Measurements from ENCODE around the gene SATB2.

SATB2 gene

GRCh38 chr2:199230091-199230490, 227.6 kb downstream of the SATB2 start:
- Histone ChIP-seq H3K9me3 (ENCODE audit: low read length) (peaks cover 4% of the 10 kb centered on the region; the same call in 1 of the 2 replicates), H3K27me3 (ENCODE audit: insufficient read depth, low read length) (no peaks in the 10 kb centered on the region), H3K9me2 (ENCODE audit: low read depth, low read length) (no peaks in the 10 kb centered on the region), H2AFZ (ENCODE audit: low read length) (no peak overlapping the region), H3K4me1 (ENCODE audit: insufficient read depth, low read length, severe bottlenecking) (no peaks in the 10 kb centered on the region), H3K4me2 (ENCODE audit: low read length) (no peak overlapping the region), H3K27ac (ENCODE audit: low read depth, low read length, poor library complexity, severe bottlenecking) (no peak overlapping the region), H3K9ac (ENCODE audit: low read length) (no peak overlapping the region), H3K4me3 (ENCODE audit: low read depth, low read length, poor library complexity, severe bottlenecking) (no peak overlapping the region), H3K36me3 (ENCODE audit: insufficient read depth, low read length) (no peaks in the 10 kb centered on the region), H3K79me2 (ENCODE audit: insufficient read depth, low read length) (no peaks in the 10 kb centered on the region), H3F3A (ENCODE audit: insufficient read depth, low read length) (no peaks in the 10 kb centered on the region), H4K20me1 (ENCODE audit: insufficient read depth, low read length) (no peaks in the 10 kb centered on the region)
- TF ChIP-seq, protein P1, sequence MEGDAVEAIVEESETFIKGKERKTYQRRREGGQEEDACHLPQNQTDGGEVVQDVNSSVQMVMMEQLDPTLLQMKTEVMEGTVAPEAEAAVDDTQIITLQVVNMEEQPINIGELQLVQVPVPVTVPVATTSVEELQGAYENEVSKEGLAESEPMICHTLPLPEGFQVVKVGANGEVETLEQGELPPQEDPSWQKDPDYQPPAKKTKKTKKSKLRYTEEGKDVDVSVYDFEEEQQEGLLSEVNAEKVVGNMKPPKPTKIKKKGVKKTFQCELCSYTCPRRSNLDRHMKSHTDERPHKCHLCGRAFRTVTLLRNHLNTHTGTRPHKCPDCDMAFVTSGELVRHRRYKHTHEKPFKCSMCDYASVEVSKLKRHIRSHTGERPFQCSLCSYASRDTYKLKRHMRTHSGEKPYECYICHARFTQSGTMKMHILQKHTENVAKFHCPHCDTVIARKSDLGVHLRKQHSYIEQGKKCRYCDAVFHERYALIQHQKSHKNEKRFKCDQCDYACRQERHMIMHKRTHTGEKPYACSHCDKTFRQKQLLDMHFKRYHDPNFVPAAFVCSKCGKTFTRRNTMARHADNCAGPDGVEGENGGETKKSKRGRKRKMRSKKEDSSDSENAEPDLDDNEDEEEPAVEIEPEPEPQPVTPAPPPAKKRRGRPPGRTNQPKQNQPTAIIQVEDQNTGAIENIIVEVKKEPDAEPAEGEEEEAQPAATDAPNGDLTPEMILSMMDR (IDR thresholded peaks at IDR 0.05; ENCODE audit: low read length), result no peak
- TF ChIP-seq EZH2 (IDR thresholded peaks at IDR 0.05; ENCODE audit: borderline replicate concordance, low read length), result no peak

GRCh38 chr2:199228887-199229819, 228.6 kb downstream of the SATB2 start:
- Histone ChIP-seq H3K9ac (ENCODE audit: low read length) (no peak overlapping the region), H3K4me2 (ENCODE audit: low read length) (no peak overlapping the region)

DNA sequence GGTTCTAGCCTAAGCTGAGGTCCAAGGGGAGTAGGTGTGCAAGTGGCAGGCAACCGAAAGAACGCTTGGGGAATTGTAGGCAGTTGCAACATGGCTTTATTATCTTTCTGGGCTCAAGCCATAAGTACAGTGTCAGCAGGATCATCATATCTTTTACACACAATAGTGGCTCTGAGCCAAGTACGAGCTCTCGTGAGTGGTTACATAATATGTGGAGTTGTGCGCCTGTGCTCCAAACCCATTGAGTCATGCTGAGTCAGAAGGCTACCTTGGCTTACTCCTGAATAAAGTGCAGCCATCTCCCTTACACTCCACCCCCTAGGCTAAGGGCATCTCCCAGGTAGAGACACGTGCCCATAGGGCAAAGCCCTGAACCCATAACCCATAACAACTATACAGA, 233.9 kb downstream of the SATB2 start:
- no peak overlapping the region for H3K27ac ChIP-seq (ENCODE audit: low read depth, low read length, poor library complexity, severe bottlenecking)
- H3K27me3 ChIP-seq (ENCODE audit: insufficient read depth, low read length), result no peaks in the 10 kb centered on the region
- no peaks in the 10 kb centered on the region for H3F3A ChIP-seq (ENCODE audit: insufficient read depth, low read length)
- H2AFZ ChIP-seq (ENCODE audit: low read length), result no peak overlapping the region
- no peaks in the 10 kb centered on the region for H4K20me1 ChIP-seq (ENCODE audit: insufficient read depth, low read length)
- H3K9me3 ChIP-seq (ENCODE audit: low read length), result 0 out of 2 replicates have a peak, but pooled peaks cover 4% of the 10 kb centered on the region
- no peak overlapping the region for H3K4me2 ChIP-seq (ENCODE audit: low read length)
- H3K9me2 ChIP-seq (ENCODE audit: low read depth, low read length), result no peaks in the 10 kb centered on the region
- H3K4me3 ChIP-seq (ENCODE audit: low read depth, low read length, poor library complexity, severe bottlenecking), result no peak overlapping the region
- H3K9ac ChIP-seq (ENCODE audit: low read length), result no peak overlapping the region
- no peaks in the 10 kb centered on the region for H3K36me3 ChIP-seq (ENCODE audit: insufficient read depth, low read length)
- no peaks in the 10 kb centered on the region for H3K79me2 ChIP-seq (ENCODE audit: insufficient read depth, low read length)
- TF ChIP-seq, protein P1 (IDR thresholded peaks at IDR 0.05; ENCODE audit: low read length), result no peak
- TF ChIP-seq EZH2 (IDR thresholded peaks at IDR 0.05; ENCODE audit: borderline replicate concordance, low read length), result no peak
- H3K4me1 ChIP-seq (ENCODE audit: insufficient read depth, low read length, severe bottlenecking), result no peaks in the 10 kb centered on the region

More at GRCh38 chr2:199228887-199229819, 228.6 kb downstream of the SATB2 start:
- H2AFZ ChIP-seq (ENCODE audit: low read length), result no peak overlapping the region
- peaks cover 4% of the 10 kb centered on the region; the same call in 1 of the 2 replicates for H3K9me3 ChIP-seq (ENCODE audit: low read length)
- H3F3A ChIP-seq (ENCODE audit: insufficient read depth, low read length), result no peaks in the 10 kb centered on the region
- TF ChIP-seq, protein P1 (IDR thresholded peaks at IDR 0.05; ENCODE audit: low read length), result no peak
- no peak for TF ChIP-seq EZH2 (IDR thresholded peaks at IDR 0.05; ENCODE audit: borderline replicate concordance, low read length)
- no peaks in the 10 kb centered on the region for H3K9me2 ChIP-seq (ENCODE audit: low read depth, low read length)
- H3K27ac ChIP-seq (ENCODE audit: low read depth, low read length, poor library complexity, severe bottlenecking), result no peak overlapping the region
- no peaks in the 10 kb centered on the region for H3K79me2 ChIP-seq (ENCODE audit: insufficient read depth, low read length)
- H3K36me3 ChIP-seq (ENCODE audit: insufficient read depth, low read length), result no peaks in the 10 kb centered on the region
- no peaks in the 10 kb centered on the region for H4K20me1 ChIP-seq (ENCODE audit: insufficient read depth, low read length)
- H3K4me1 ChIP-seq (ENCODE audit: insufficient read depth, low read length, severe bottlenecking), result no peaks in the 10 kb centered on the region
- H3K4me3 ChIP-seq (ENCODE audit: low read depth, low read length, poor library complexity, severe bottlenecking), result no peak overlapping the region
- H3K27me3 ChIP-seq (ENCODE audit: insufficient read depth, low read length), result no peaks in the 10 kb centered on the region

Data from OCI-LY1 (cell line).